ENCODE measurements around the gene LTB.

The LTB gene

DNA sequence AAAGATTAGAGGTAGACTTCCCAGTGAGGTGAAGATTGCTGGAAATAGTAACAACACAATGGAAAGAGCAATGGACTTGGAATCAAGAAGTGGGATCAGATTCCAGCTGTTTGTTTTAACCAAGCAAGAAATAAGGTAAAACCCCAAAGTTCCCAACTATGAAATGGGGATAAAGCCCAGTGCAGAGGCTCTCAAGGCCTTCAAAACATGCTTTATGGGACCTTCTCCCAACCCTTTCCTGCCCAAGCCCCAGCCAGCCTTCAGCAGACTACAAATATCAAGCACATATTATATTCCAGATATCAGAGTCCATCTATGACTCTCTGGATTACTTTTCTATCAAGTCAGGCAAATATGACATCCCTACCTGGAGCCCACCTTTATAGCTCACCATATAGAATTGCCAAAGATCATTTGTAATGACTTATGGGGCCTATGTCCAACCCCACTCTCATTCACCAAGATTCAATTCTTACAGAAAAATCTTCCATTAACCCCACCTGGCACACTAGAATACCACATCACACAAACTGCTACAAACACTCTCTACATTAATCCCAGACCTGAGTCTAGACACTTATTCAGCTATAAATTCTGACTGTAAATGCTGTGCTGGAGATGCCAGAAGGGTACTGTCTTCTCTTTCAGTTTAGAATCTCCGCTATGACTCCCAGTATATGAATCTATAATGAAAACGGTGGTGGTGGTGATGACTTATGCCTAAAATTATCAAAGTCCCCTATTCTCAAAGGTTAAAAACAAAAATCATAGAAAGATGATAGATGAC, 46.5 kb downstream of the LTB start:
- TF ChIP-seq, protein P1, sequence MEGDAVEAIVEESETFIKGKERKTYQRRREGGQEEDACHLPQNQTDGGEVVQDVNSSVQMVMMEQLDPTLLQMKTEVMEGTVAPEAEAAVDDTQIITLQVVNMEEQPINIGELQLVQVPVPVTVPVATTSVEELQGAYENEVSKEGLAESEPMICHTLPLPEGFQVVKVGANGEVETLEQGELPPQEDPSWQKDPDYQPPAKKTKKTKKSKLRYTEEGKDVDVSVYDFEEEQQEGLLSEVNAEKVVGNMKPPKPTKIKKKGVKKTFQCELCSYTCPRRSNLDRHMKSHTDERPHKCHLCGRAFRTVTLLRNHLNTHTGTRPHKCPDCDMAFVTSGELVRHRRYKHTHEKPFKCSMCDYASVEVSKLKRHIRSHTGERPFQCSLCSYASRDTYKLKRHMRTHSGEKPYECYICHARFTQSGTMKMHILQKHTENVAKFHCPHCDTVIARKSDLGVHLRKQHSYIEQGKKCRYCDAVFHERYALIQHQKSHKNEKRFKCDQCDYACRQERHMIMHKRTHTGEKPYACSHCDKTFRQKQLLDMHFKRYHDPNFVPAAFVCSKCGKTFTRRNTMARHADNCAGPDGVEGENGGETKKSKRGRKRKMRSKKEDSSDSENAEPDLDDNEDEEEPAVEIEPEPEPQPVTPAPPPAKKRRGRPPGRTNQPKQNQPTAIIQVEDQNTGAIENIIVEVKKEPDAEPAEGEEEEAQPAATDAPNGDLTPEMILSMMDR (IDR thresholded peaks at IDR 0.05; ENCODE audit: extremely low read depth, insufficient read depth, missing control alignments): no peak
- in situ Hi-C loops (cut with MboI; ENCODE audit: low pct_unique_long_range_greater_than_20kb, low sequenced_read_pairs, unreplicated experiment): no loop called here
- no peak for DNase-seq (ENCODE audit: low spot score)

DNA sequence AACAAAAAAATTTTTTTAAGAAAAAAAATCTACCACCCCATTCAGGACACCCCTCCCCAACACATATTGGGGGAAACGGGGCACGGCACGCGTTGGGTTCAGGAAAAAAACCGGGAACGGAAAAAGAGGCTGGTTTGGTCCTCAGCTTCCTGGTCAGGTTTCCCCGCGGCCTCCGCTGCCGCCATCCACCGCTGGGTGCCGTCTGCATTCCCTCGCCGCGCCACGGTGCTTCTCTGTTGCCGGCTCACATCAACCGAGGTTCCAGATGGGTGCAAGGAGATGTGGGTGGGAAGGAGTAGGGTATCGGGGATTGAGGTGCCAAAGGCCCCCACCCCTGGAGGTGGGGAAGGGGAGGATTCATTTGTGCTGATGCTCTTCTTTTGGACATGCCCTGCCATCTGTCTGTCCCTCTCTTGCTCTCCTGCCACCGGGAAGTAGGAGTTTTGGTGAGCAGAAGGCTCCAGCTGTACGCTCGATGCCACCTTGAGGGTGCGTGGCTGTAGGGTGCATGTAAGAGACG, 47.6 kb downstream of the LTB start:
- DNase-seq (ENCODE audit: low spot score): no peak
- TF ChIP-seq, protein P1 (IDR thresholded peaks at IDR 0.05; ENCODE audit: extremely low read depth, insufficient read depth, missing control alignments): no peak
- in situ Hi-C loops (cut with MboI; ENCODE audit: low pct_unique_long_range_greater_than_20kb, low sequenced_read_pairs, unreplicated experiment): no loop called here

DNA sequence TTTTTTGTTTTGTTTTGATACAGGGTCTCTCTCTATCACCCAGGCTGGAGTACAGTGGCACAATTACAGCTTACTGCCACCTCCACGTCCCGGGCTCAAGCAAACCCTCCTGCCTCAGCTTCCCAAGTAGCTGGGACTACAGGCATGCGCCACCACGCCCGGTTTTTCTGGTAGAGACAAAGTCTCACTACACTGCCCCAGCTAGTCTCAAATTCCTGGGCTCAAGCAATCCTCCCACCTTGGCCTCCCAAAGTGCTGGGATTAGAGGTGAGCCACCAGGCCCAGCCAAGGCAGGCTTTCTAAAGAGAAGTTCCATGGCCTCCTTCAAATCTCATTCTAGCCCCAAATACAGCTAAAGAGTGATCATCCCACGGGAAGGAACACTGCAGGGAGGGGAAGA, 48.2 kb downstream of the LTB start:
- TF ChIP-seq, protein P1 (IDR thresholded peaks at IDR 0.05; ENCODE audit: extremely low read depth, insufficient read depth, missing control alignments): no peak
- in situ Hi-C loops (cut with MboI; ENCODE audit: low pct_unique_long_range_greater_than_20kb, low sequenced_read_pairs, unreplicated experiment): no loop called here
- no peak for DNase-seq (ENCODE audit: low spot score)

DNA sequence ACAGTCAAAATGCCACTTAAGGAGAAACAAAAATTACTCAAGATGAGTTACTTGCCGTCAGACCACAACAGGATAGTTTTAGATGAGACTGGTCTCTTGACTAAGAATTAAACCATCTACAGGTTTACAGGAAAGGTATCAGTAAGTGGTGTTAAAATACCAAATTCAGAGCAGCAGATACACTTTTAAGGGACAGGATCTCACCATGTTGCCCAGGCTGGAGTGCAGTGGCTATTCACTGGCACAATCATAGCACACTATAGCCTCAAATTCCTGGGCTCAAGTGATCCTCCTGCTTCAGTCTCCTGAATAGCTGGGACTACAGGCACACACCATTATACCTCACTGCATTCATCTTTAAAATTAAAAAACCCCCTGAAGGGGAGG, 48.8 kb downstream of the LTB start:
- DNase-seq (ENCODE audit: low spot score): no peak
- in situ Hi-C loops (cut with MboI; ENCODE audit: low pct_unique_long_range_greater_than_20kb, low sequenced_read_pairs, unreplicated experiment): no loop called here
- TF ChIP-seq, protein P1 (IDR thresholded peaks at IDR 0.05; ENCODE audit: extremely low read depth, insufficient read depth, missing control alignments): no peak

DNA sequence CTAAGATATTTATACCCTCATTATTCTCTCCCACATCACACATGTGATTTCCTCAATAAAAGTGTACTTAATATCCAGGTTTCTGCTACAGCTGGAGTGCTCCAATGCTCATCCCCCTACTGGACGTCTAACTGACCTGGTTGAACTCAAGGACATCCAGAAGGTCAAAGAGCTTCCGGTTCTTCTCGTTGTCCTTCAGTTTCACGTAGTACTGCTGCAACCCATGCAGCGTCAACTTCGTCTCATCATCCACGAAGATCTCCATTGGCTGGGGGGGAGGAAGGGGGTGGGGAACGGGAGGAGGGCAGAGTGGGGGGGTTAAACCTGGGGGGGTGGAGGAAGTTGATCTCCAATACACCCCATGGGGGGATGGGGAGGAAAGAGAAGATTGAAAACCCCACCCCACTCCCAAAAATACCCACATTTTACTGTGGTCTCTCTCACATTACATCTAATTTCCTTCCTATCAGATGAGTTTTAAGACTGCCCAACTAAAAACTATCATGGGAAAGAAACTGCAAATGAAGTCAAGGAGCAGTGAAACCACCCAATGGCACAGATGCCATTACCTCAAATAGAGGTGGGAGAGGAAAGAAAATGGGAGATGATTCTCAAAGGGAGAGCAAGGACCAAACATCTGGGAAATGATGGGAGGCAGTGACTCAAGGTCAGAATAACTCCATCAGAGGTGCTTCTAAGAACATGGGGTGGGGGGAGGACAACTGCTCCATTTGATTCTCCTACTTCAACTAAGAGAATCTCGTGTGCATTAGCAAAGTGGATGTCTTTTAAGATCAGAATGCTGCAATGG, 49.4 kb downstream of the LTB start:
- in situ Hi-C loops (cut with MboI; ENCODE audit: low pct_unique_long_range_greater_than_20kb, low sequenced_read_pairs, unreplicated experiment): no loop called here
- TF ChIP-seq, protein P1 (IDR thresholded peaks at IDR 0.05; ENCODE audit: extremely low read depth, insufficient read depth, missing control alignments): no peak
- no peak for DNase-seq (ENCODE audit: low spot score)

DNA sequence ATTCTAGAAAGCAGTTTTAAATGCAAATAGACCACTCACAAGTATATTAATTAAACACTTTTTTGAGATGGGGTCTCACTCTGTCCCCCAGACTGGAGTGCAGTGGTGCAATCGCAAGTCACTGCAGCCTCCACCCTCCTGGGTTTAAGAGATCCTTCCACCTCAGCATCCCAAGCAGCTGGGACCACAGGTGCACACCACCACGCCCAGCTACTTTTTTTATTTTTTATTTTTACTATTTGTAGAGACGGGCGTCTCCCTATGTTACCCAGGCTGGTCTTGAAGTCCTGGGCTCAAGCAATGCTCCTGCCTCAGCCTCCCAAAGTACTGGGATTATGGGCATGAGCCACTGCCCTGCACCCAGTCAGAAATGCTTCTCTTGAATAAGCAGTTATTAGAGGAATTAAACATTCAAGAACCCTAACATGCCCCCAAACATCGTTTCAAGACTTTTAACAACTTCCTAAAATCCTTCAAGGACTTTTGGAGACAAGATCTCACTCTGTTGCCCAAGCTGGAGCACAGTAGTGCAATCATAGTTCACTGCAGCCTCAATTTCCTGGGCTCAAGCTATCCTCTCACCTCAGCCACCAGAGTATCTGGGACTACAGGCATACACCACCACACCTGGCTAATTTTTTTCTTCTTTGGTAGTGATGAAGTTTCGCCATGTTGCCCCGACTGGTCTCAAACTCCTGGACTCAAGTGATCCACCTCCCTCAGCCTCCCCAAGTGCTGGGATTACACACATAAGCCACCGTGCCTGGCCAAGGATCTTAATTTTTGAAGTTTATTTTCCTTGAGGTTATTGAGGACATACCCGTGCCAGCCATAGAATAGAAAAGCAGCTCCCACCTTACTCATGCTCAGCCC, 50.2 kb downstream of the LTB start:
- no peak for DNase-seq (ENCODE audit: low spot score)
- TF ChIP-seq, protein P1 (IDR thresholded peaks at IDR 0.05; ENCODE audit: extremely low read depth, insufficient read depth, missing control alignments): no peak
- in situ Hi-C loops (cut with MboI; ENCODE audit: low pct_unique_long_range_greater_than_20kb, low sequenced_read_pairs, unreplicated experiment): no loop called here
